ENCODE measurements around the gene DIABLO. TPM values are rescaled to one million over a fixed set of nuclear protein-coding genes. Genes with fewer than 3 reads are reported as not detected.

Gene DIABLO
- total RNA-seq, 1 donor from 2014 or later, result 78.5 TPM

- H3K4me3 Mint-ChIP-seq, result peak overlapping the region; percentile 66
- H3K9me3 Mint-ChIP-seq, result no peaks in the 10 kb centered on the region
- no peak for DNase-seq (ENCODE audit: low read depth, low spot score)
- peaks cover 8% of the 10 kb centered on the region for H3K36me3 Mint-ChIP-seq (ENCODE audit: low read depth)
- peaks cover 46% of the 10 kb centered on the region for H3K27me3 Mint-ChIP-seq (ENCODE audit: low read depth)
- H3K4me1 Mint-ChIP-seq, result peaks cover 11% of the 10 kb centered on the region
- H3K27ac Mint-ChIP-seq (ENCODE audit: unreplicated experiment), result no peak overlapping the region
- TF ChIP-seq CTCF (conservative IDR thresholded peaks at IDR 0.05), result no peak
Measured at GRCh38 chr12:122206976-122207375, 18.9 kb downstream of the DIABLO start.

GRCh38 chr12:122206111-122206881, 19.6 kb downstream of the DIABLO start:
- Mint-ChIP-seq H3K27ac (ENCODE audit: unreplicated experiment) (no peak overlapping the region), H3K4me3 (peak overlapping the region; percentile 66), H3K9me3 (no peaks in the 10 kb centered on the region), H3K36me3 (ENCODE audit: low read depth) (peaks cover 8% of the 10 kb centered on the region), H3K4me1 (peaks cover 11% of the 10 kb centered on the region), H3K27me3 (ENCODE audit: low read depth) (peaks cover 53% of the 10 kb centered on the region)
- no peak for DNase-seq (ENCODE audit: low read depth, low spot score)
- TF ChIP-seq CTCF (conservative IDR thresholded peaks at IDR 0.05), result no peak

- Mint-ChIP-seq H3K9me3 (no peaks in the 10 kb centered on the region), H3K27ac (ENCODE audit: unreplicated experiment) (no peak overlapping the region), H3K27me3 (ENCODE audit: low read depth) (peaks cover 58% of the 10 kb centered on the region), H3K36me3 (ENCODE audit: low read depth) (peaks cover 6% of the 10 kb centered on the region), H3K4me1 (peaks cover 11% of the 10 kb centered on the region), H3K4me3 (peak overlapping the region; percentile 84)
- no peak for DNase-seq (ENCODE audit: low read depth, low spot score)
- no peak for TF ChIP-seq CTCF (conservative IDR thresholded peaks at IDR 0.05)
Measured at GRCh38 chr12:122205053-122205925, 20.6 kb downstream of the DIABLO start.

- peak; percentile 32 for DNase-seq (ENCODE audit: low read depth, low spot score)
- peak overlapping the region; percentile 84 for H3K4me3 Mint-ChIP-seq
- peaks cover 64% of the 10 kb centered on the region for H3K27me3 Mint-ChIP-seq (ENCODE audit: low read depth)
- H3K4me1 Mint-ChIP-seq, result peaks cover 15% of the 10 kb centered on the region
- no peak for TF ChIP-seq CTCF (conservative IDR thresholded peaks at IDR 0.05)
- H3K36me3 Mint-ChIP-seq (ENCODE audit: low read depth), result peaks cover 6% of the 10 kb centered on the region
- no peak overlapping the region for H3K27ac Mint-ChIP-seq (ENCODE audit: unreplicated experiment)
- no peaks in the 10 kb centered on the region for H3K9me3 Mint-ChIP-seq
Measured at GRCh38 chr12:122204167-122205052, 21.4 kb downstream of the DIABLO start.
